ENCODE measurements around the gene PDHB. TPM values are rescaled to one million over a fixed set of nuclear protein-coding genes. Genes with fewer than 3 reads are reported as not detected.

Gene PDHB
- total and polyA plus RNA-seq, 9 donors = 24.4 to 98.4 (median 36.4) TPM

GRCh38 chr3:58394339-58394738 lies 39.3 kb downstream of the PDHB start:
- Histone ChIP-seq H3K4me3 (no peak overlapping the region), H3K27me3 (no peaks in the 10 kb centered on the region), H3K27ac (no peak overlapping the region), H3K36me3 (no peaks in the 10 kb centered on the region), H3K4me1 (ENCODE audit: insufficient read depth) (peaks cover 9% of the 10 kb centered on the region), H3K9me3 (no peaks in the 10 kb centered on the region)
- intact Hi-C loops (cut with DNase I) = no loop called here
- TF ChIP-seq EP300 (IDR thresholded peaks at IDR 0.05) (no peak), POLR2A (IDR thresholded peaks at IDR 0.05) (no peak)
- TF ChIP-seq, protein P1, sequence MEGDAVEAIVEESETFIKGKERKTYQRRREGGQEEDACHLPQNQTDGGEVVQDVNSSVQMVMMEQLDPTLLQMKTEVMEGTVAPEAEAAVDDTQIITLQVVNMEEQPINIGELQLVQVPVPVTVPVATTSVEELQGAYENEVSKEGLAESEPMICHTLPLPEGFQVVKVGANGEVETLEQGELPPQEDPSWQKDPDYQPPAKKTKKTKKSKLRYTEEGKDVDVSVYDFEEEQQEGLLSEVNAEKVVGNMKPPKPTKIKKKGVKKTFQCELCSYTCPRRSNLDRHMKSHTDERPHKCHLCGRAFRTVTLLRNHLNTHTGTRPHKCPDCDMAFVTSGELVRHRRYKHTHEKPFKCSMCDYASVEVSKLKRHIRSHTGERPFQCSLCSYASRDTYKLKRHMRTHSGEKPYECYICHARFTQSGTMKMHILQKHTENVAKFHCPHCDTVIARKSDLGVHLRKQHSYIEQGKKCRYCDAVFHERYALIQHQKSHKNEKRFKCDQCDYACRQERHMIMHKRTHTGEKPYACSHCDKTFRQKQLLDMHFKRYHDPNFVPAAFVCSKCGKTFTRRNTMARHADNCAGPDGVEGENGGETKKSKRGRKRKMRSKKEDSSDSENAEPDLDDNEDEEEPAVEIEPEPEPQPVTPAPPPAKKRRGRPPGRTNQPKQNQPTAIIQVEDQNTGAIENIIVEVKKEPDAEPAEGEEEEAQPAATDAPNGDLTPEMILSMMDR (IDR thresholded peaks at IDR 0.05) = no peak
- DNase-seq = no peak

- no peak for DNase-seq
- Histone ChIP-seq H3K4me1 (ENCODE audit: insufficient read depth) (peaks cover 15% of the 10 kb centered on the region), H3K27ac (peak overlapping the region in 1 of 2 donors; percentile 63), H3K36me3 (no peaks in the 10 kb centered on the region), H3K9me3 (no peaks in the 10 kb centered on the region), H3K4me3 (no peak overlapping the region), H3K27me3 (no peaks in the 10 kb centered on the region)
- 3 to 15% (median 13%) methylated on average over 3 of the region's 3 CpGs for WGBS, 3 donors
- intact Hi-C loops (cut with DNase I) = no loop called here
- TF ChIP-seq, protein P1 (IDR thresholded peaks at IDR 0.05) = no peak
- TF ChIP-seq POLR2A (IDR thresholded peaks at IDR 0.05) (no peak), EP300 (IDR thresholded peaks at IDR 0.05) (no peak)
Measured at GRCh38 chr3:58392181-58392580, 41.5 kb downstream of the PDHB start.

- intact Hi-C loops (cut with DNase I) = no loop called here
- H3K4me1 ChIP-seq (ENCODE audit: insufficient read depth) = peaks cover 15% of the 10 kb centered on the region
- H3K27me3 ChIP-seq = no peaks in the 10 kb centered on the region
- no peaks in the 10 kb centered on the region for H3K36me3 ChIP-seq
- WGBS, 3 donors = 11 to 15% (median 15%) methylated on average over 3 of the region's 3 CpGs
- TF ChIP-seq EP300 (IDR thresholded peaks at IDR 0.05) (no peak), POLR2A (IDR thresholded peaks at IDR 0.05) (no peak)
- TF ChIP-seq, protein P1 (IDR thresholded peaks at IDR 0.05) = no peak
- no peak for DNase-seq
- H3K9me3 ChIP-seq = no peaks in the 10 kb centered on the region
- no peak overlapping the region for H3K4me3 ChIP-seq
- peak overlapping the region in 1 of 2 donors; percentile 63 for H3K27ac ChIP-seq
Measured at GRCh38 chr3:58391156-58391865, 42.3 kb downstream of the PDHB start.

DNA sequence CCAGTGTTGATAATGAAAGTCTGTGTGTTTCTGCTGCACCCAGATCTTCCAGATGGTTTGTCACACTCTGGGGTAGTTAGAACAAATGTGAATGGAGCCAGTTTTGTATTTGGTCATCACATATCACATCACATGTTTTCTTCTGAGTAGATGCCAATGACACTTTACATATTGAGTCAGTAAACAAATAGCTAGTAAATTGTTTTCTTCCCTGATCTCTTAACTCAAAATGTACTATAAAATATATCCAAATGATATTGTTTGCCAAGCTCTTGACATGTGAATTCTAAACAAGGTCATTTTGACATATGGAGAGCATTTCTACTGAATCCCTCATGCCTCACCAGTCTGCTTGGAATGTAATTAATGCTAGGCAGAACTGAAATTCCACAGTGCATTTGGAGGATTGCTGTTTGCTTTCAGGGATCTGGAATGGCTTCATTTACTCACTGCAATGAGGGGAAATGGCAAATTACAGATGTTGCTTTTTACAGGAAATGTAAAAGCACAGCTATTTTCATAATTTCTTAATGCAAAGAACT lies 45.0 kb downstream of the PDHB start:
- peak overlapping the region in 1 of 2 donors; percentile 60 for H3K27ac ChIP-seq
- intact Hi-C loops (cut with DNase I) = no loop called here
- H3K4me3 ChIP-seq = no peak overlapping the region

More for the DNA sequence above, 45.0 kb downstream of the PDHB start:
- Histone ChIP-seq H3K36me3 (no peaks in the 10 kb centered on the region), H3K9me3 (no peaks in the 10 kb centered on the region), H3K4me1 (ENCODE audit: insufficient read depth) (peaks cover 11% of the 10 kb centered on the region), H3K27me3 (no peaks in the 10 kb centered on the region)
- no peak for DNase-seq
- no peak for TF ChIP-seq POLR2A (IDR thresholded peaks at IDR 0.05)
- TF ChIP-seq EP300 (IDR thresholded peaks at IDR 0.05) = no peak
- TF ChIP-seq, protein P1 (IDR thresholded peaks at IDR 0.05) = no peak
